ENCODE results near the gene PRPF38A. TPM values are rescaled to one million over a fixed set of nuclear protein-coding genes. Genes with fewer than 3 reads are reported as not detected.

The PRPF38A gene
- total RNA-seq, 1 donor from 2014 or later: 17.8 TPM

DNA sequence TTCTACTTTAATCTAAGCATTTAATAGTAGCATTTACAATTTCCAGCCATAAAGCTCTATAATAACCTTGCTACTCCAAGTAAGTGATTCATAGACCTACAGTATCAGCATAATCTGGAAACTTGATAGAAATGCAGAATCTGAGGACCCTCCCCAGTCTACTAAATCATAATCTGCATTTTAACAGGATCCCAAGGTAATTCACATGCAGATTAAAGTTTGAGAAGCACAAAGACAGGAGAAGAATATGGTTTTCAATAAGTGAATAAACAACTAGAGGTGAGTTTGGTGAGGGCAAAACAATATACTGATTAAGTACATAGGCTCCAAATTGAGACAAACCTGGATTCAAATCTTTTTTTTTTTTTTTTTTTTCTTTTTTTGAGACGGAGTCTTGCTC, 57.4 kb downstream of the PRPF38A start:
- no peak for DNase-seq

DNA sequence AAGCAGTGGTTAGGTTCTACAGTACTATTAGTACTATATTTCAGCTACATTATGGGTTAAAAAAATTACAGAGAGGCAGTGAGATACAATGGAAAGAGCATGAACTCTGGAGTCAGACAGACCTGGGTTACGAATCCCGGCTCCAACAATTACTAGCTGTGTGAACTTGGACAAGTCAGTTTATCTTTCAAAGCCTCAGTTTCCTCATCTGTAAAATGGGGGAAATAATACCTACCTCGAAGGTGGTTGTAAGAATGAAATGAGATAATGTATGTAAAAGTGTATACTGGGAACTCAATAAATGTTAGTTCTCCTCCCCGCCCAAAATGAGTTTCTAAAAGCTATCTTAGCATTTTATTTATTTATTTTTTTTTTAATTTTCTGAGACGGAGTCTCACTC, 59.5 kb downstream of the PRPF38A start:
- no peak for DNase-seq

DNA sequence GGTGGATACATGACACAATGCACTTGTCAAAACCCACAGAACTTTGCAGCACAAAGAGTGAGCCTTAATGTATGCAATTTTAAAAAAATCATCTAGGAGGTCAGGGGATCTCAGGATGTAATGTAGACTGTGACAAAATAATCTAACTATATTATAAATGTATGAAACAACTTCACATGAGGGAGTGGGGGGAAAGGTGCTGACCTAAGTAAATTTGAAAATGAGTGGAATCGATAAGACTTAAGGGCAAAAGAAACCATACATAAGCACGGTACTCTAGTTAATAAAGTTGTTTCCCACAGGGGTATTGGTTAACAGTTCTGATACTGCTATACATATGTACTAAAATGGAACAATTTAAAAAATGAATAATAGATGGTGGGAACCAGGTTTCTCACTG, 64.7 kb downstream of the PRPF38A start:
- no peak for DNase-seq

Other genes starting within 250 kb of the PRPF38A start
- 11.3 TPM for gene CC2D1B, start 38.4 kb upstream of the PRPF38A start, total RNA-seq
- 3.3 TPM for gene ORC1, start 179 bp upstream of the PRPF38A start, total RNA-seq
- 80.4 TPM for gene TUT4, start 148.5 kb downstream of the PRPF38A start, total RNA-seq
- 101 TPM for gene GPX7, start 197.8 kb downstream of the PRPF38A start, total RNA-seq
- 0.49 TPM for gene SHISAL2A, start 228.6 kb downstream of the PRPF38A start, total RNA-seq